Measurements from ENCODE around the gene PLCH1. TPM values are rescaled to one million over a fixed set of nuclear protein-coding genes. Genes with fewer than 3 reads are reported as not detected.

PLCH1 gene
- total RNA-seq, 1 experiment from 2014 or later, result 4.1 TPM

GRCh38 chr3:155605571-155605970 lies 139.3 kb downstream of the PLCH1 start:
- H3K4me3 ChIP-seq (ENCODE audit: low read length), result no peak overlapping the region
- no peak overlapping the region for H3K4me2 ChIP-seq (ENCODE audit: low read length)
- H3K27ac ChIP-seq (ENCODE audit: low read length), result no peak overlapping the region
- peaks cover 26% of the 10 kb centered on the region for H3K4me1 ChIP-seq (ENCODE audit: insufficient read depth, low read length)
- intact Hi-C loops (cut with micrococcal nuclease), result no loop called here
- no peaks in the 10 kb centered on the region for H3K27me3 ChIP-seq (ENCODE audit: low read length)
- no peaks in the 10 kb centered on the region for H3F3A ChIP-seq (ENCODE audit: low read length, unreplicated experiment)
- POLR2A ChIA-PET (ENCODE audit: unreplicated experiment), result no interaction called here
- TF ChIP-seq EZH2phosphoT487 (IDR thresholded peaks at IDR 0.05; ENCODE audit: borderline replicate concordance, low read length), result no peak
- no peak for TF ChIP-seq CTCF (conservative IDR thresholded peaks at IDR 0.05; ENCODE audit: low read depth, low read length)
- no peak for TF ChIP-seq EZH2 (IDR thresholded peaks at IDR 0.05; ENCODE audit: low read length, unreplicated experiment)
- DNase-seq (peak; percentile 48), ATAC-seq (peak; percentile 65)
- H4K20me1 ChIP-seq (ENCODE audit: low read length), result no peaks in the 10 kb centered on the region
- BruUV-seq (replicated peaks), result no TSS peak
- no peaks in the 10 kb centered on the region for H3K9me2 ChIP-seq (replicated peaks; ENCODE audit: low read length)
- no peaks in the 10 kb centered on the region for H3K36me3 ChIP-seq (ENCODE audit: low read depth, low read length)
- no peak overlapping the region for H2AFZ ChIP-seq (ENCODE audit: low read length)
- H3K9ac ChIP-seq (ENCODE audit: low read length), result no peak overlapping the region
- no peaks in the 10 kb centered on the region for H3K9me3 ChIP-seq (ENCODE audit: low read length)
- no peaks in the 10 kb centered on the region for H3K79me2 ChIP-seq (ENCODE audit: low read length)
- CTCF ChIA-PET, result interaction anchor here (0.6 kb wide), 1 partner anchor 37 kb away, joined by 3 read pairs; no protein-coding TSS in a partner anchor

DNA sequence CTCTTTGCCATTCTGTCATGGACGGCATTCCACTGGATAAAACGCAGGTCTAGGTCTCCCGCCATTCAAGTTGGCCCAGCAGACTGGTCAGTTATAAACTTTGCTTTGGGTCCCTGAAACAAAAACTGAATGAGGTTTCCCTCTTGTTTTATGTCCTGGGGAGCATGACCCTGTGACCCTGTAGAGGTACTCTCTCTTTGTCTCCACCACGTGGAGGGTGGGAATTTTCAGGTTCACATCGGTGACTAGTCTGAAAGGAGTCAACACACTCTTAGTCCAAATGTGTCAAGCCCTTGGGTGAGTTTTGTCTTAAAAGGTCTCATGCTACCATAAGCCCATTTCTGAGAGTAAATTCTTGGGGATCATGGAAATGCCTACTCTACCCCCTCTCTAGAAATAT lies 139.9 kb downstream of the PLCH1 start:
- Histone ChIP-seq H2AFZ (ENCODE audit: low read length) (no peak overlapping the region), H3K4me2 (ENCODE audit: low read length) (no peak overlapping the region), H3K9me2 (replicated peaks; ENCODE audit: low read length) (no peaks in the 10 kb centered on the region), H3K27ac (ENCODE audit: low read length) (no peak overlapping the region), H3K4me1 (ENCODE audit: insufficient read depth, low read length) (peaks cover 26% of the 10 kb centered on the region), H3K79me2 (ENCODE audit: low read length) (no peaks in the 10 kb centered on the region), H3K9ac (ENCODE audit: low read length) (no peak overlapping the region), H3K4me3 (ENCODE audit: low read length) (no peak overlapping the region), H3F3A (ENCODE audit: low read length, unreplicated experiment) (no peaks in the 10 kb centered on the region), H3K9me3 (ENCODE audit: low read length) (no peaks in the 10 kb centered on the region), H3K36me3 (ENCODE audit: low read depth, low read length) (no peaks in the 10 kb centered on the region), H3K27me3 (ENCODE audit: low read length) (no peaks in the 10 kb centered on the region), H4K20me1 (ENCODE audit: low read length) (no peaks in the 10 kb centered on the region)
- intact Hi-C loops (cut with micrococcal nuclease), result loop anchor here (1.0 kb wide), 1 partner anchor 60 kb away; no protein-coding TSS in a partner anchor
- no peak for TF ChIP-seq EZH2 (IDR thresholded peaks at IDR 0.05; ENCODE audit: low read length, unreplicated experiment)
- TF ChIP-seq EZH2phosphoT487 (IDR thresholded peaks at IDR 0.05; ENCODE audit: borderline replicate concordance, low read length), result no peak
- no peak for TF ChIP-seq CTCF (conservative IDR thresholded peaks at IDR 0.05; ENCODE audit: low read depth, low read length)
- POLR2A ChIA-PET (ENCODE audit: unreplicated experiment), result no interaction called here
- no peak for ATAC-seq
- CTCF ChIA-PET, result no interaction called here
- BruUV-seq (replicated peaks), result no TSS peak
- no peak for DNase-seq

- Histone ChIP-seq H4K20me1 (ENCODE audit: low read length) (no peaks in the 10 kb centered on the region), H3K36me3 (ENCODE audit: low read depth, low read length) (no peaks in the 10 kb centered on the region), H3K4me3 (ENCODE audit: low read length) (no peak overlapping the region), H3K4me1 (ENCODE audit: insufficient read depth, low read length) (peaks cover 26% of the 10 kb centered on the region), H3K9me3 (ENCODE audit: low read length) (no peaks in the 10 kb centered on the region), H2AFZ (ENCODE audit: low read length) (no peak overlapping the region), H3F3A (ENCODE audit: low read length, unreplicated experiment) (no peaks in the 10 kb centered on the region), H3K9ac (ENCODE audit: low read length) (no peak overlapping the region), H3K79me2 (ENCODE audit: low read length) (no peaks in the 10 kb centered on the region), H3K27me3 (ENCODE audit: low read length) (no peaks in the 10 kb centered on the region), H3K9me2 (replicated peaks; ENCODE audit: low read length) (no peaks in the 10 kb centered on the region), H3K4me2 (ENCODE audit: low read length) (peak overlapping the region; percentile 42), H3K27ac (ENCODE audit: low read length) (no peak overlapping the region)
- TF ChIP-seq EZH2 (IDR thresholded peaks at IDR 0.05; ENCODE audit: low read length, unreplicated experiment) (no peak), EZH2phosphoT487 (IDR thresholded peaks at IDR 0.05; ENCODE audit: borderline replicate concordance, low read length) (no peak), CTCF (conservative IDR thresholded peaks at IDR 0.05; ENCODE audit: low read depth, low read length) (no peak)
- CTCF ChIA-PET, result interaction anchor here (0.6 to 1.5 kb wide), 3 partner anchors 46 to 222 kb away, joined by 3 to 10 read pairs (median 3); no protein-coding TSS in a partner anchor
- intact Hi-C loops (cut with micrococcal nuclease), result loop anchor here (1.0 kb wide), 1 partner anchor 61 kb away; no protein-coding TSS in a partner anchor
- no TSS peak for BruUV-seq (replicated peaks)
- POLR2A ChIA-PET (ENCODE audit: unreplicated experiment), result no interaction called here
- ATAC-seq (peak; percentile 88), DNase-seq (peak; percentile 66)
Observed at GRCh38 chr3:155604126-155604525, 140.7 kb downstream of the PLCH1 start.
